Transverse colon (tissue), 4 donors: ENCODE data around the gene DAND5. TPM values are rescaled to one million over a fixed set of nuclear protein-coding genes. Genes with fewer than 3 reads are reported as not detected.
"Not testable (repeated sequence)": the region's sequence is repeated elsewhere in the genome, so short reads cannot be mapped to it uniquely, and the experiment has no call there.

ENCODE experiments used
- DNase-seq: peaks from one replicate; pipeline ENCODE4 v3.0.0-alpha.2; 2019
- H3K27ac ChIP-seq, 4 donors: fragments of 200-600 bp; sonication (generic); 2 replicates each; pipeline ENCODE4 v1.5.1; 2016 to 2018; ENCODE audit warnings: inconsistent platforms in 4 of 4
- H3K27me3 ChIP-seq: fragments of 200-600 bp; sonication (generic); 2 replicates; pipeline ENCODE4 v1.5.1; 2017; ENCODE audit warnings: inconsistent platforms
- H3K36me3 ChIP-seq, 4 donors: fragments of 200-600 bp; sonication (generic); 2 replicates each; pipeline ENCODE4 v1.5.1; 2017 to 2019; ENCODE audit warnings: inconsistent platforms in 4 of 4
- H3K4me1 ChIP-seq, 4 donors: fragments of 200-600 bp; sonication (generic); 2 replicates each; pipeline ENCODE4 v1.5.1; 2017 to 2020; ENCODE audit warnings: inconsistent platforms in 4 of 4
- H3K4me3 ChIP-seq, 4 donors: fragments of 200-600 bp; sonication (generic); 1 replicate in 1 of 4; 2 replicates in 3 of 4; pipeline versions ENCODE4 v1.5.1 to v1.6.1; 2017 to 2019; ENCODE audit warnings: inconsistent platforms in 4 of 4
- H3K9me3 ChIP-seq, 2 donors: fragments of 200-600 bp; sonication (generic); 2 replicates each; pipeline ENCODE4 v1.5.1; 2017 to 2019; ENCODE audit warnings: inconsistent platforms in 2 of 2
- EP300 ChIP-seq: sonication (generic); formaldehyde crosslinking; IDR thresholded peaks from one replicate; pipeline ENCODE4 v1.6.1; 2017; ENCODE audit warnings: antibody characterized with exemption, low read depth
- POLR2A ChIP-seq: fragments of 450-650 bp; IDR thresholded peaks from one replicate; pipeline ENCODE4 v1.6.1; 2016; ENCODE audit warnings: antibody characterized with exemption, mild to moderate bottlenecking, moderate library complexity
- POLR2AphosphoS5 ChIP-seq, 3 donors: sonication (generic); formaldehyde crosslinking; IDR thresholded peaks; one replicate each; pipeline ENCODE4 v1.6.1; 2016; ENCODE audit warnings: antibody characterized with exemption in 3 of 3
- whole genome bisulfite sequencing, 2 donors: methylation state at CpG; one replicate each; pipeline ENCODE4 v1.1.5; 2018; ENCODE audit warnings: low coverage in 1 of 2; 5-methylcytosine and 5-hydroxymethylcytosine counted together
- in situ Hi-C, 4 donors: fragments of 200-750 bp; cut with MboI; loops; one replicate each; pipeline versions ENCODE4 v1.15.0 to v1.15.1; 2017; ENCODE audit warnings: low sequenced_read_pairs in 3 of 4, low pct_ligation_motif_present in 1 of 4, low pct_unique_long_range_greater_than_20kb in 1 of 4
- intact Hi-C: fragments of 100-400 bp; cut with DNase I; formaldehyde crosslinking; loops from one replicate; pipeline ENCODE4 v1.15.1; 2023; ENCODE audit warnings: low total_unique reads
- total RNA-seq, 4 donors: library from RNA; depleted of rRNA; stranded (reverse); fragments of >200 nt; gene quantifications; one replicate each; pipeline ENCODE4 v1.1.0, GENCODE V29; 2016
- TF ChIP-seq, protein P1 (sequence below), 5 experiments: fragments of 200-600 bp in 3 of 5; fragments of 450-650 bp in 2 of 5; sonication (generic) in 3 of 5; IDR thresholded peaks; 1 replicate in 2 of 5; 2 replicates in 3 of 5; pipeline ENCODE4 v1.5.1; 2016 to 2017; ENCODE audit warnings: antibody characterized with exemption in 5 of 5, inconsistent platforms in 3 of 5, mild to moderate bottlenecking in 2 of 5, moderate library complexity in 1 of 5

DAND5 gene
- total RNA-seq, 4 donors from 2014 or later = 0.27 to 0.32 TPM; not detected in 2

DNA sequence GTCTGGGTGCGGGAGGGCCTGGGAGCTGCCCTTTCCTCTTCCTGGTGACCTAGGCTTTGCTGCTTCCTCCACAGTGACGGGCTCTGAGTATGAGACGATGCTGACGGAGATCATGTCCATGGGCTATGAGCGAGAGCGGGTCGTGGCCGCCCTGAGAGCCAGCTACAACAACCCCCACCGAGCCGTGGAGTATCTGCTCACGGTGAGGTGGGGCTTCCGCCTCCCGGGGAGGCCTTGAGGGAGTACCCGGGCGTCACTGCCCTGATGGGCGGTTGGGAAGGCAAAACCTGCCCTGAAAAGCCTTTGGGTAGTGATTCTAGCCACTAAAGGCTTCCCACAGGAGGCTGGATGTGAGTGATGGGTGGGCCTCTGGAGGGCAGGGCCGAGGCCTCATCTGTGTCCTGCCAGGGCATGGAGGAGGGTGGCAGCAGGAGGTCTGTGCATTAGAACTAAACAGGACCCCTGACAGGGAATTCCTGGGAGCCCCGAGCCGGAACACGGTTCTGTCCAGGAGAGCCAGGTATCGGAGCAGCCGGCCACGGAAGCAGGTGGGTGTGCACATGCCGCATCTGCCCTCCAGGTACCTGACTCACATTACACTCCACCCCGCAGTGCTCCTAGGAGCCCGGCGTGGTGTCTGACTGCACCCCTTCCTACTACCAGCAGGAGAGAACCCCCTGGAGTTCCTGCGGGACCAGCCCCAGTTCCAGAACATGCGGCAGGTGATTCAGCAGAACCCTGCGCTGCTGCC, 20.6 kb upstream of the DAND5 start:
- no peak overlapping the region for H3K4me3 ChIP-seq
- peaks cover 0 to 37% (median 17%) of the 10 kb centered on the region in 4 donors for H3K36me3 ChIP-seq
- H3K9me3 ChIP-seq = no peaks in the 10 kb centered on the region
- in situ Hi-C loops = no loop called here
- DNase-seq = no peak
- intact Hi-C loops = loop anchor here (10.0 kb wide), 1 partner anchor 64 kb away; the partner anchor contains the start of genes DNASE2 and KLF1
- TF ChIP-seq, protein P1, sequence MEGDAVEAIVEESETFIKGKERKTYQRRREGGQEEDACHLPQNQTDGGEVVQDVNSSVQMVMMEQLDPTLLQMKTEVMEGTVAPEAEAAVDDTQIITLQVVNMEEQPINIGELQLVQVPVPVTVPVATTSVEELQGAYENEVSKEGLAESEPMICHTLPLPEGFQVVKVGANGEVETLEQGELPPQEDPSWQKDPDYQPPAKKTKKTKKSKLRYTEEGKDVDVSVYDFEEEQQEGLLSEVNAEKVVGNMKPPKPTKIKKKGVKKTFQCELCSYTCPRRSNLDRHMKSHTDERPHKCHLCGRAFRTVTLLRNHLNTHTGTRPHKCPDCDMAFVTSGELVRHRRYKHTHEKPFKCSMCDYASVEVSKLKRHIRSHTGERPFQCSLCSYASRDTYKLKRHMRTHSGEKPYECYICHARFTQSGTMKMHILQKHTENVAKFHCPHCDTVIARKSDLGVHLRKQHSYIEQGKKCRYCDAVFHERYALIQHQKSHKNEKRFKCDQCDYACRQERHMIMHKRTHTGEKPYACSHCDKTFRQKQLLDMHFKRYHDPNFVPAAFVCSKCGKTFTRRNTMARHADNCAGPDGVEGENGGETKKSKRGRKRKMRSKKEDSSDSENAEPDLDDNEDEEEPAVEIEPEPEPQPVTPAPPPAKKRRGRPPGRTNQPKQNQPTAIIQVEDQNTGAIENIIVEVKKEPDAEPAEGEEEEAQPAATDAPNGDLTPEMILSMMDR (IDR thresholded peaks at IDR 0.05) = no peak
- no peak for TF ChIP-seq EP300
- TF ChIP-seq POLR2AphosphoS5 (IDR thresholded peaks at IDR 0.05) = no peak
- no peak for TF ChIP-seq POLR2A
- H3K4me1 ChIP-seq = peaks cover 7 to 39% (median 16%) of the 10 kb centered on the region in 4 donors
- WGBS, 2 donors = 96% methylated on average over 30 of the region's 30 CpGs; no CpG with 5 or more reads in 1 of the 2 donors
- H3K27ac ChIP-seq = no peak overlapping the region
- H3K27me3 ChIP-seq = no peaks in the 10 kb centered on the region

DNA sequence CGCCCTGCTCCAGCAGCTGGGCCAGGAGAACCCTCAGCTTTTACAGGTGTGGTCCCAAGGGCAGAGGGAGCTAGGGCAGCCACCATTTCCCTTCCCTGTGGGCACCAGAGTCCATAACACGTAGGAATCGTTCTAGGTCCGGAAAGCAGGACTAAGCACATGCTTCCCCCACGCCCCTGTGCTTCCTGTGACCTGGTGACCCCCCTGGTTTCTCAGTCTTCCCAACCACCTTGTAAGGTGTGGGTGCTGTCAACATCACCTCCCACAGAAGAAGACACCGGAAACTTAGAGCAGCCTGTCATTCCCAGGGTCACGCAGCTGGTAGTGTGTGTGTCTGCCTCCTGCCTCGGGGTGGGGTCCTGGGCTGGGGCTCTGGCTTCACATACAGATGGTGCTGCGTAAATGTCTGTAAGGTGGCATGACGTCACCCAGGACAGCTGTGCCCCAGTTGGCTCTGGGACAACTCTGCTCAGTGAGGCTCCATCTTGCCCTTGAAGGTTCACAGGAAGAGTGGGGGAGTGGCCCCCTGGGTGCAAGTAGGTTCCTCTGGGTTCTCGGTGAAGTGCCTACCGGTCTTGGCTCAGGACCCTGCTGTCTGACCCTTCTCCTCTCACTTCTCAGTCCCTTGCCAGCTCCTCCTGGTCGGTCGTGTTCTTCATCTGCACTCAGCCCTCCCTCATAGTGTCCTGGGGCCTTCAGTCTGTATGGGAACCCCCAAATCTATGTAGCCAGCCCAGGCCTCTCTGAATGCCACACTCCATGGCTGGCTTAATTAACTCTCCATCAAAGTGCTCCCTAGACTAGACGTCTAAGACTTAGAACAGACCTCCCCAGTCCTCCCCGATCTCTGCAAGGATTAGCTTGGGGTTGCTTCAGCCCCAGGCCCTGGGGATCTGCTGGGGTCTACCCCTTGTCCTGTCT, 19.8 kb upstream of the DAND5 start:
- Histone ChIP-seq H3K9me3 (no peaks in the 10 kb centered on the region), H3K36me3 (peaks cover 0 to 34% (median 14%) of the 10 kb centered on the region in 4 donors), H3K27me3 (no peaks in the 10 kb centered on the region), H3K4me3 (no peak overlapping the region), H3K27ac (no peak overlapping the region), H3K4me1 (peaks cover 10 to 44% (median 21%) of the 10 kb centered on the region in 4 donors)
- intact Hi-C loops (loop anchor here (10.0 kb wide), 1 partner anchor 65 kb away; the partner anchor contains the start of genes DNASE2 and KLF1), in situ Hi-C loops (loop anchor here in 1 of 4 donors (25.0 kb wide), 1 partner anchor 313 kb away; no protein-coding TSS in a partner anchor)
- 70 to 88% methylated on average over 2 to 12 of the region's 16 CpGs for WGBS, 2 donors
- DNase-seq = no peak
- TF ChIP-seq, protein P1 (IDR thresholded peaks at IDR 0.05) = no peak
- TF ChIP-seq POLR2A (no peak), EP300 (no peak), POLR2AphosphoS5 (IDR thresholded peaks at IDR 0.05) (no peak)

DNA sequence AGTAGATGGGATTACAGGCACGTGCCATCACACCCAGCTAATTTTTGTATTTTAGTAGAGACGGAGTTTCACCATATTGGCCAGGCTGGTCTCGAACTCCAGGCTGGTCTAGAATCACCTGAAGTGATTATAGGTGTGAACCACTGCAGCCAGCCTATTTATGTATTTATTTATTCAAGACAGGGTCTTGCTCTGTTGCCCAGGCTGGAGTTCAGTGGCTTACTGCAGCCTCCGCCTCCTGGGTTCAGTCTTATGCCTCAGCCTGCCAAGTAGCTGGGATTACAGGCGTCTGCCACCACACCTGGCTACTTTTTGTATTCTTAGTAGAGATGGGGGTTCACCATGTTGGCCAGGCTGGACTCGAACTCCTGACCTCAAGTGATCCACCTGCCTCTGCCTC, 17.3 kb upstream of the DAND5 start:
- H3K27ac ChIP-seq = peak overlapping the region in 1 of 4 donors; percentile 56
- in situ Hi-C loops = loop anchor here in 1 of 4 donors (25.0 kb wide), 1 partner anchor 310 kb away; no protein-coding TSS in a partner anchor
- H3K27me3 ChIP-seq, intact Hi-C loops, H3K4me3 ChIP-seq, DNase-seq, H3K9me3 ChIP-seq: not testable (repeated sequence)
- 86 to 90% methylated on average over 2 to 6 of the region's 6 CpGs for WGBS, 2 donors
- peaks cover 3 to 48% (median 30%) of the 10 kb centered on the region in 4 donors for H3K4me1 ChIP-seq
- peaks cover 0 to 34% (median 14%) of the 10 kb centered on the region in 4 donors for H3K36me3 ChIP-seq

DNA sequence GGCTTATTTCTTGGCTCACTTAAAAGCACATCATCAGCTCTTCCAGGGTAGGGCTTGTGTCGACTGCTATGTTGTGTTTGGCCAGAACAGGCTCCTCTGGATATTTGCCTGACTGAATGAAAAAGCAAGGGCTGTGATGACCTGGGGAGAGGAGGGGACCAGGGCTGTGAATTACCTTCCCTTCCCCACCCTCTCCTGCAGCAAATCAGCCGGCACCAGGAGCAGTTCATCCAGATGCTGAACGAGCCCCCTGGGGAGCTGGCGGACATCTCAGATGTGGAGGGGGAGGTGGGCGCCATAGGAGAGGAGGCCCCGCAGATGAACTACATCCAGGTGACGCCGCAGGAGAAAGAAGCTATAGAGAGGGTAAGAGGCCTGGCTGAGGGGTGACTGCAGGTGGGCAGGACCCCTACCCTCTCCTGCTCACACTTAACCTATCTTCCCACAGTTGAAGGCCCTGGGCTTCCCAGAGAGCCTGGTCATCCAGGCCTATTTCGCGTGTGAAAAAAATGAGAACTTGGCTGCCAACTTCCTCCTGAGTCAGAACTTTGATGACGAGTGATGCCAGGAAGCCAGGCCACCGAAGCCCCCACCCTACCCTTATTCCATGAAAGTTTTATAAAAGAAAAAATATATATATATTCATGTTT, 16.8 kb upstream of the DAND5 start:
- in situ Hi-C loops = loop anchor here in 1 of 4 donors (25.0 kb wide), 1 partner anchor 310 kb away; no protein-coding TSS in a partner anchor
- TF ChIP-seq POLR2A (no peak), POLR2AphosphoS5 (IDR thresholded peaks at IDR 0.05) (no peak), EP300 (no peak)
- TF ChIP-seq, protein P1 (IDR thresholded peaks at IDR 0.05) = no peak
- WGBS, 2 donors = 53 to 68% methylated on average over 4 to 12 of the region's 12 CpGs
- peak overlapping the region in 3 of 4 donors; percentile 48 to 88 (median 56) for H3K27ac ChIP-seq
- H3K36me3 ChIP-seq = peaks cover 0 to 34% (median 14%) of the 10 kb centered on the region in 4 donors
- intact Hi-C loops = no loop called here
- no peaks in the 10 kb centered on the region for H3K9me3 ChIP-seq
- DNase-seq = no peak
- H3K4me3 ChIP-seq = no peak overlapping the region
- H3K27me3 ChIP-seq = no peaks in the 10 kb centered on the region
- peaks cover 0 to 46% (median 29%) of the 10 kb centered on the region in 4 donors for H3K4me1 ChIP-seq
